T-helper 1 cell treated with Interleukin-12 subunit alpha and Interleukin-12 subunit beta and Interleukin-4 antibody, amounts not matched to agents 30 μg/mL and 1 μg/mL, for 36 hours (primary cell): ENCODE data around the gene TRIM31.

Experiments used
- H3K27ac Mint-ChIP-seq: one replicate; pipeline ENCODE4 v1.8.0; 2021; ENCODE audit warnings: mild to moderate bottlenecking, mixed read lengths
- H3K27me3 Mint-ChIP-seq: one replicate; pipeline ENCODE4 v1.8.0; 2021; ENCODE audit warnings: low read depth, mixed read lengths
- H3K36me3 Mint-ChIP-seq: one replicate; pipeline ENCODE4 v1.8.0; 2021; ENCODE audit warnings: low read depth, mixed read lengths
- H3K4me1 Mint-ChIP-seq: one replicate; pipeline ENCODE4 v1.8.0; 2021; ENCODE audit warnings: low read depth, mixed read lengths
- H3K4me3 Mint-ChIP-seq: one replicate; pipeline ENCODE4 v1.8.0; 2021; ENCODE audit warnings: mild to moderate bottlenecking, moderate library complexity, mixed read lengths
- H3K9me3 Mint-ChIP-seq: one replicate; pipeline ENCODE4 v1.8.0; 2021; ENCODE audit warnings: mixed read lengths

TRIM31 gene

GRCh38 chr6:30113003-30113759 lies at the start of gene TRIM31:
TRIM31 (minus strand) TSS chr6:30113090; CDS start chr6:30112805, 285 bp downstream.
- no peak within 1 kb of the TSS for H3K4me3 Mint-ChIP-seq
- peaks cover 12% of the 10 kb centered on the region for H3K4me1 Mint-ChIP-seq
- peaks cover 71% of the 10 kb centered on the region for H3K27me3 Mint-ChIP-seq
- H3K9me3 Mint-ChIP-seq = no peaks in the 10 kb centered on the region
- H3K36me3 Mint-ChIP-seq = no peaks in the 10 kb centered on the region
- H3K27ac Mint-ChIP-seq = no peak within 1 kb of the TSS

- Mint-ChIP-seq H3K36me3 (no peaks in the 10 kb centered on the region), H3K4me3 (peak overlapping the region; percentile 48), H3K9me3 (no peaks in the 10 kb centered on the region), H3K27me3 (no peaks in the 10 kb centered on the region), H3K4me1 (peaks cover 46% of the 10 kb centered on the region), H3K27ac (peak overlapping the region; percentile 38)
These were observed 49.6 kb upstream of the TRIM31 start for GRCh38 chr6:30162265-30163089.

- Mint-ChIP-seq H3K4me1 (peaks cover 41% of the 10 kb centered on the region), H3K4me3 (no peak within 1 kb of the TSS), H3K36me3 (no peaks in the 10 kb centered on the region), H3K27me3 (no peaks in the 10 kb centered on the region), H3K27ac (peak within 1 kb of the TSS; percentile 22), H3K9me3 (no peaks in the 10 kb centered on the region)
These were observed 48.1 kb upstream of the TRIM31 start, which contains the start of gene TRIM10 for GRCh38 chr6:30160785-30161531. TRIM10 (minus strand) TSS chr6:30161211; CDS start chr6:30160858, 353 bp downstream.

- H3K4me1 Mint-ChIP-seq = peaks cover 38% of the 10 kb centered on the region
- H3K27ac Mint-ChIP-seq = no peak overlapping the region
- H3K9me3 Mint-ChIP-seq = no peaks in the 10 kb centered on the region
- no peaks in the 10 kb centered on the region for H3K27me3 Mint-ChIP-seq
- H3K4me3 Mint-ChIP-seq = no peak overlapping the region
- no peaks in the 10 kb centered on the region for H3K36me3 Mint-ChIP-seq
These were observed 47.3 kb upstream of the TRIM31 start for GRCh38 chr6:30160008-30160784.

- Mint-ChIP-seq H3K4me3 (no peak overlapping the region), H3K27ac (peak overlapping the region; percentile 23), H3K36me3 (no peaks in the 10 kb centered on the region), H3K27me3 (no peaks in the 10 kb centered on the region), H3K4me1 (peaks cover 32% of the 10 kb centered on the region), H3K9me3 (no peaks in the 10 kb centered on the region)
These were observed 45.7 kb upstream of the TRIM31 start for GRCh38 chr6:30158475-30159040.

GRCh38 chr6:30157999-30158398 lies 45.1 kb upstream of the TRIM31 start:
- H3K27ac Mint-ChIP-seq = no peak overlapping the region
- H3K4me3 Mint-ChIP-seq = no peak overlapping the region
- no peaks in the 10 kb centered on the region for H3K36me3 Mint-ChIP-seq
- H3K4me1 Mint-ChIP-seq = peaks cover 30% of the 10 kb centered on the region
- H3K9me3 Mint-ChIP-seq = no peaks in the 10 kb centered on the region
- no peaks in the 10 kb centered on the region for H3K27me3 Mint-ChIP-seq

- no peaks in the 10 kb centered on the region for H3K27me3 Mint-ChIP-seq
- peaks cover 30% of the 10 kb centered on the region for H3K4me1 Mint-ChIP-seq
- H3K4me3 Mint-ChIP-seq = no peak overlapping the region
- H3K27ac Mint-ChIP-seq = no peak overlapping the region
- H3K36me3 Mint-ChIP-seq = no peaks in the 10 kb centered on the region
- no peaks in the 10 kb centered on the region for H3K9me3 Mint-ChIP-seq
These were observed 44.7 kb upstream of the TRIM31 start for GRCh38 chr6:30157581-30157980.

- Mint-ChIP-seq H3K27me3 (no peaks in the 10 kb centered on the region), H3K4me3 (no peak overlapping the region), H3K27ac (no peak overlapping the region), H3K36me3 (no peaks in the 10 kb centered on the region), H3K9me3 (no peaks in the 10 kb centered on the region), H3K4me1 (peaks cover 27% of the 10 kb centered on the region)
These were observed 43.9 kb upstream of the TRIM31 start for GRCh38 chr6:30156774-30157173.

GRCh38 chr6:30156262-30156599 lies 43.3 kb upstream of the TRIM31 start:
- no peaks in the 10 kb centered on the region for H3K9me3 Mint-ChIP-seq
- H3K4me1 Mint-ChIP-seq = peaks cover 32% of the 10 kb centered on the region
- H3K27me3 Mint-ChIP-seq = no peaks in the 10 kb centered on the region
- no peaks in the 10 kb centered on the region for H3K36me3 Mint-ChIP-seq
- no peak overlapping the region for H3K27ac Mint-ChIP-seq
- H3K4me3 Mint-ChIP-seq = no peak overlapping the region

GRCh38 chr6:30155520-30156261 lies 42.8 kb upstream of the TRIM31 start:
- Mint-ChIP-seq H3K4me3 (no peak overlapping the region), H3K9me3 (no peaks in the 10 kb centered on the region), H3K27me3 (no peaks in the 10 kb centered on the region), H3K4me1 (peaks cover 32% of the 10 kb centered on the region), H3K36me3 (no peaks in the 10 kb centered on the region), H3K27ac (no peak overlapping the region)

GRCh38 chr6:30154709-30155519 lies 42.0 kb upstream of the TRIM31 start:
- peaks cover 32% of the 10 kb centered on the region for H3K4me1 Mint-ChIP-seq
- no peaks in the 10 kb centered on the region for H3K9me3 Mint-ChIP-seq
- no peaks in the 10 kb centered on the region for H3K36me3 Mint-ChIP-seq
- H3K4me3 Mint-ChIP-seq = no peak overlapping the region
- peaks cover 4% of the 10 kb centered on the region for H3K27me3 Mint-ChIP-seq
- H3K27ac Mint-ChIP-seq = no peak overlapping the region

- Mint-ChIP-seq H3K27me3 (peaks cover 6% of the 10 kb centered on the region), H3K9me3 (no peaks in the 10 kb centered on the region), H3K36me3 (no peaks in the 10 kb centered on the region), H3K27ac (no peak overlapping the region), H3K4me1 (peaks cover 28% of the 10 kb centered on the region), H3K4me3 (no peak overlapping the region)
These were observed 41.2 kb upstream of the TRIM31 start for GRCh38 chr6:30154061-30154460.
